ENCODE measurements around the gene PARP8.

- TF ChIP-seq POLR2A (IDR thresholded peaks at IDR 0.05; ENCODE audit: control extremely low read depth in 1 of 2, low read depth in 2 of 2, low read length in 2 of 2) (no peak), SP2 (IDR thresholded peaks at IDR 0.05; ENCODE audit: low read length) (no peak)
Measured at GRCh38 chr5:50824109-50824508, 157.7 kb downstream of the PARP8 start.

Measured in H1 (cell line).